HG03469 (cell line): ENCODE data around the gene ACOX1.

Experiments used
- ATAC-seq: cut with Tn5 transposase; IDR thresholded peaks from one replicate; pipeline ENCODE4 v1.9.1; 2021; ENCODE audit warnings: mild to moderate bottlenecking, moderate library complexity, moderate number of reproducible peaks; ENCODE audit not compliant: unreplicated experiment

Gene ACOX1

DNA sequence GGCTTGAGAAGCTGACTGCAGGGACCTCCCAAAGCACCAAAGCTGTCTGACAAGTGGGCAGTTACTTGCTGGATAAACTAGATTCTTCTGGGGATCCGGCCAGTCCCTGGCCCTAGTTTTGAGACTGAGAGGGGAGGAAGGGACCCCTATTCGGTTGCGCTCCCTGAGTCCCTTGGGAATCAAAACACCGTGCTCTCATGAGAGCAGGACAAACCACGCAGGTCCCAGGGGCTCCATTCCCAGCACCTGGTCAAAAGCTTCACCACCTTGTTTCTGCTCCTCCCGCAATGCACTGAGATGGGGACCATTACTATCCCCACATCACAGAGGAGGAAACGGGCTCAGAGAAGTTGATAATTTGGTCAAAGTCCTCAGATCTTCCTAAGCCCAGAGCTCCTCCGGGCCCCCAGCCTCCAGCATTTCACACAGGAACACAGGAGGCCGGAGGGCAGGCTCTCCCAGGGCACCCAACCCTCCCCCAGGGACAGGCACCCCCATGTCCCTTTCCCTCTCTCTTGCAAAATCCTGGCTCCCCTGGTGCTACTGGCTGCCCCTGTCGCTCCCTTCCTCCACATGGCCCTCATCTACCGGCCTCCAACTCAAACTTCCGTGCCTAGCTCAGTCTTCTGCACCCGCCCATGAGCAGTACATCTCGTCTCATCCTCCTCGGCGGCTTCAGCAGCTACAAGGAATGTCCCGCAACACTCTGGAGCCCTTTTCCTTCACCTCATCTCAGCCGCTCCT, 85.5 kb downstream of the ACOX1 start:
- ATAC-seq, result no peak

DNA sequence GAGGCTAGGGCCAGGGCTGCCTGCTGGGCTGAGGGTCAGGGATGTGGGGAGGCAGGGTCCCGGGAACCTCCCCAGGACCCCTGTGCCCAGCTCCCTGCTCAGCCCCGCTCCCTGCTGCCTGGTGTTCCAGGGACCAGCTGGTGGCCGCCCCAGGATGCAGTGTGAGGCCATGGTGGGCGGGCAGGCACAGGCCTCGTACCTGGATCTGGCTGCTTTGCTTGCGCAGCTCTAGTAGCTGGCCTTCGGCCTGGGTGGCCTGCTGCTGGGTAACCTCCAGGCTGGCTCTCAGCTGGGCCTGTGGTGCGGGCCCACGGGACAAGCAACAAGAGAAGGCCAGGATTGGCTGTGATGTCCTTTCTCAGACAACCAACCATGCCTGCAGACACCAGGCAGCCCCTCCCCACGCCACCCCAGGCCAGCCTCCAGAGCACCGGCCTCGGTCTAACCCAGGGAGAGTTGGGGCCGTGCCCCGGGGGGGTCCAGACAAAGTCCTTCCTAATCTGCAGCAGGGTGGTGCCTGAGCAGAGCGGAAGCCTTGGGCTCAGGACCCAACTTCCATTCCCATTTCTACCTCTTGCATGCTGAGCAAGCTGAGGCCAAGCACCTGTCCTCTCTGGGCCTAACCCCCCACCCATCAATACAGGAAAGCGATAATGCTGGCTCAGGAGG, 86.3 kb downstream of the ACOX1 start:
- ATAC-seq, result no peak

DNA sequence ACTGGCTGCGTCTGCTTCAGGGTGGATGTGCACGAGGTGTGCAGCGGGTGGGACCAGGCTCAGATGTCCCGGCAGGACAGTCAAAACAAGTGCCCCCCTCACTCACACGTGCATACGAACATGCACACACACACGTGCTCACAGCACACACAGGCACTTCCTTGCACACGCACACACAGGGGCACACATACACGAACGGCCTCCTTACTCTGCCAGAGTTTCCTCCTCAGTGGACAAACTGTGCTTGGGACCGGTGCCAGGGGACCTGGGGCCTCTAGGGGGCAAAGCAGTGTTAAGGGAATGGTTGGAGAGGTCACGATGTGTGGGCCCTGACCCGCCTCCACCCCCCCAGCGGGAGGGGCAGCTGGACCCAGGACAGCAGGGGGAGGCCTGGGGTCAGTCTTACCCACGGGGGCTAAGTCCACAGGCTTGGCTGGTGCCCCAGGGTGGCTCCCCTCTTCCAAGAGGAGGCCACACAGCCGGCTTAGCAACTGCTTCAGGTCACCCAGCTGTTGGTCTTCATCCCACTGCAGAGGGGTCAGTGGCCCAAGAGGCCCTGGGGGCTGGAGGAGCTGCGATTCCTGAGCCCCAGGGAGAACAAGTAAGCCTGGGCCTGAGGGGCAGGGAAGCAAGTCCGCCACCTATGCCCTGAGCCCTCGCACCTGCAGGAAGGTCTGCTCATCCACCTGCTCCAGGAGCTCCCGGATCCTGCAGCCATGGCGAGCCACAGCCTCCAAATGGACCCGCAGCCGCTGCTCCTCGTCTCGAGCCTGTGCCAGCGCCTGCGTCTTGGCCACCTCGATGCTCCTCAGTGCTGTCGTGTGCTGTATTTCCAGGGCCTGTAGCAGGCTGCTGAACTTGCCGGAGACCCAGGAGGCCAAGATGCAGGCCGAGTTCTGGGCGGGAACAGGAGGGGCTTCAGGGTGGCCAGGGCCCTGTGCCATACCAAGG, 87.1 kb downstream of the ACOX1 start:
- ATAC-seq, result no peak
